Cardiac muscle cell (in vitro differentiated cells and primary cell): Measurements from ENCODE around the gene ABCC12. TPM values are rescaled to one million over a fixed set of nuclear protein-coding genes. Genes with fewer than 3 reads are reported as not detected.
A peak's percentile ranks its signal among the peaks of the same experiment; 100 is the strongest.

Experiments
- DNase-seq, 2 donors: peaks; one replicate each; pipeline versions ENCODE4 v3.0.0 to v3.0.0-alpha.2; 2010 to 2017; ENCODE audit warnings: low read depth in 1 of 2, low spot score in 1 of 2
- H3K27ac ChIP-seq: fragments of 200-600 bp; sonication (generic); 2 replicates; pipeline ENCODE4 v1.5.1; 2016
- H3K27me3 ChIP-seq: fragments of 200-600 bp; sonication (generic); 2 replicates; pipeline ENCODE4 v1.6.0; 2016; ENCODE audit warnings: control low read depth
- H3K36me3 ChIP-seq: fragments of 200-600 bp; sonication (generic); 2 replicates; pipeline ENCODE4 v1.5.1; 2016; ENCODE audit warnings: control low read depth
- H3K4me1 ChIP-seq: fragments of 200-600 bp; sonication (generic); 2 replicates; pipeline ENCODE4 v1.8.1; 2017; ENCODE audit warnings: low read depth, mild to moderate bottlenecking, mixed run types
- H3K4me3 ChIP-seq: fragments of 200-600 bp; sonication (generic); 2 replicates; pipeline ENCODE4 v1.5.1; 2016; ENCODE audit warnings: mild to moderate bottlenecking
- H3K9me3 ChIP-seq: fragments of 200-600 bp; sonication (generic); 2 replicates; pipeline ENCODE4 v1.5.1; 2017; ENCODE audit warnings: low read depth, mild to moderate bottlenecking, control low read depth
- CTCF ChIP-seq: IDR thresholded peaks from 2 replicates; pipeline ENCODE4 v1.5.1; 2012; ENCODE audit warnings: low read depth, mild to moderate bottlenecking, low read length
- polyA plus RNA-seq: library from polyadenylated mRNA; unstranded; fragments of >200 nt; fragmentation: Nextera tagmentation; extraction: Ambion mirVana; gene quantifications from 2 replicates; pipeline ENCODE4 v1.2.1, GENCODE V29; 2016
- total RNA-seq: library from RNA; depleted of rRNA; stranded (reverse); fragments of >200 nt; gene quantifications from 2 replicates; pipeline ENCODE4 v1.2.3, GENCODE V29; 2016

ABCC12 gene
- total and polyA plus RNA-seq, 2 experiments from 2014 or later, result not detected

GRCh38 chr16:48121276-48121675 lies 34.5 kb downstream of the ABCC12 start:
- TF ChIP-seq CTCF, result no peak
- Histone ChIP-seq H3K27me3 (no peaks in the 10 kb centered on the region), H3K27ac (no peak overlapping the region), H3K4me3 (no peak overlapping the region), H3K4me1 (no peaks in the 10 kb centered on the region), H3K36me3 (no peaks in the 10 kb centered on the region), H3K9me3 (no peaks in the 10 kb centered on the region)
- no peak for DNase-seq

GRCh38 chr16:48118841-48119240 lies 37.0 kb downstream of the ABCC12 start:
- no peak overlapping the region for H3K4me3 ChIP-seq
- no peaks in the 10 kb centered on the region for H3K27me3 ChIP-seq
- H3K9me3 ChIP-seq, result no peaks in the 10 kb centered on the region
- H3K4me1 ChIP-seq, result no peaks in the 10 kb centered on the region
- no peaks in the 10 kb centered on the region for H3K36me3 ChIP-seq
- no peak overlapping the region for H3K27ac ChIP-seq
- DNase-seq, result no peak
- TF ChIP-seq CTCF, result no peak

GRCh38 chr16:48117217-48118105 lies 38.3 kb downstream of the ABCC12 start:
- Histone ChIP-seq H3K36me3 (no peaks in the 10 kb centered on the region), H3K27ac (no peak overlapping the region), H3K9me3 (no peaks in the 10 kb centered on the region), H3K27me3 (no peaks in the 10 kb centered on the region), H3K4me1 (no peaks in the 10 kb centered on the region), H3K4me3 (no peak overlapping the region)
- peak; percentile 72 to 86 for DNase-seq
- peak; percentile 91 for TF ChIP-seq CTCF

GRCh38 chr16:48115299-48115698 lies 40.5 kb downstream of the ABCC12 start:
- no peak for TF ChIP-seq CTCF
- Histone ChIP-seq H3K9me3 (no peaks in the 10 kb centered on the region), H3K4me3 (no peak overlapping the region), H3K27me3 (no peaks in the 10 kb centered on the region), H3K4me1 (no peaks in the 10 kb centered on the region), H3K27ac (no peak overlapping the region), H3K36me3 (no peaks in the 10 kb centered on the region)
- no peak for DNase-seq

- Histone ChIP-seq H3K27me3 (no peaks in the 10 kb centered on the region), H3K9me3 (no peaks in the 10 kb centered on the region), H3K4me1 (no peaks in the 10 kb centered on the region), H3K4me3 (no peak overlapping the region), H3K36me3 (no peaks in the 10 kb centered on the region), H3K27ac (no peak overlapping the region)
- no peak for DNase-seq
- TF ChIP-seq CTCF, result no peak
Measured at GRCh38 chr16:48114410-48114809, 41.4 kb downstream of the ABCC12 start.
